ENCODE measurements around the gene ADGRB2. TPM values are rescaled to one million over a fixed set of nuclear protein-coding genes. Genes with fewer than 3 reads are reported as not detected.

ADGRB2 gene
- total RNA-seq, 6 donors from 2014 or later, result 0.34 to 1.9 (median 1.1) TPM

DNA sequence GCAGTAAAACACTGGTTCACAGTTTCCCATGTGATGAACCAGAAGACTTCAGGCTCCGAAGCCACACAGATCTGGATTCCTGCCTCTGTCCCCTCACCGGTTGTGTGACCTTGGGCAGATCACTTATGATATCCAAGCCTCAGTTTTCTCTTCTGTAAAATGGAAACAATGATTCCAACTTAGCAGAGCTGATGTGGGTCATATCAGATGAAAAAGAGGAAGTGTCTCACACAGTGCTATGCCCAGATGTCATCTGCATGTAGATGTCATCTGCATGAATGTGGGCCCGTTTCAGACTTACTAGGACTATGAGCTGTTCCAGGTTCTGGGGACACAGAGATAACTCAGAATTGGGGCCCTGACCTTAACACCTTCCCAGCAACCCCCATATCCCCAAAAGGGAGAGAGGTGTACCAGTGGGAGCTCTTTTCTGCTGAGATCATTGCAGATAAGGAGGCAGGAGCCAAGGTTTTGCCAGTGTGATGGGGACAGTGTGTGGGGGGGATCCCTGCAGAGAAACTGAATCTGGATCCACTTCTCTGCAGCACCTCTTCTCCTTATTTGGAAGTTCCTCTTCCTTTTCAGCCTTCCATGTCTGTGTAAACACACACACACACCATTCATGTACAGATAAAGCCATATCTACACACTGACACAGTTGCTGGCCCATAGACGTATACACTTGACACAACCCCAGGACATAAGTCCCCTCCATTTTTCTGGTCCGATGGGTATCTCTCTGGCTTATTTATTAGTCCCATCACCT is 5.0 kb upstream of the ADGRB2 start:
- no peak for DNase-seq
- 60% methylated on average over 5 of the region's 5 CpGs for WGBS, 2 donors
- Histone ChIP-seq H3K36me3 (no peaks in the 10 kb centered on the region), H3K27me3 (peaks cover 0 to 30% (median 19%) of the 10 kb centered on the region in 4 donors), H3K4me1 (peaks cover 18 to 25% (median 19%) of the 10 kb centered on the region in 4 donors), H3K27ac (no peak overlapping the region), H3K4me3 (no peak overlapping the region), H3K9me3 (no peaks in the 10 kb centered on the region)
- TF ChIP-seq POLR2A (IDR thresholded peaks at IDR 0.05) (no peak), POLR2AphosphoS5 (IDR thresholded peaks at IDR 0.05) (no peak), EP300 (IDR thresholded peaks at IDR 0.05) (no peak)
- TF ChIP-seq, protein P1, sequence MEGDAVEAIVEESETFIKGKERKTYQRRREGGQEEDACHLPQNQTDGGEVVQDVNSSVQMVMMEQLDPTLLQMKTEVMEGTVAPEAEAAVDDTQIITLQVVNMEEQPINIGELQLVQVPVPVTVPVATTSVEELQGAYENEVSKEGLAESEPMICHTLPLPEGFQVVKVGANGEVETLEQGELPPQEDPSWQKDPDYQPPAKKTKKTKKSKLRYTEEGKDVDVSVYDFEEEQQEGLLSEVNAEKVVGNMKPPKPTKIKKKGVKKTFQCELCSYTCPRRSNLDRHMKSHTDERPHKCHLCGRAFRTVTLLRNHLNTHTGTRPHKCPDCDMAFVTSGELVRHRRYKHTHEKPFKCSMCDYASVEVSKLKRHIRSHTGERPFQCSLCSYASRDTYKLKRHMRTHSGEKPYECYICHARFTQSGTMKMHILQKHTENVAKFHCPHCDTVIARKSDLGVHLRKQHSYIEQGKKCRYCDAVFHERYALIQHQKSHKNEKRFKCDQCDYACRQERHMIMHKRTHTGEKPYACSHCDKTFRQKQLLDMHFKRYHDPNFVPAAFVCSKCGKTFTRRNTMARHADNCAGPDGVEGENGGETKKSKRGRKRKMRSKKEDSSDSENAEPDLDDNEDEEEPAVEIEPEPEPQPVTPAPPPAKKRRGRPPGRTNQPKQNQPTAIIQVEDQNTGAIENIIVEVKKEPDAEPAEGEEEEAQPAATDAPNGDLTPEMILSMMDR (IDR thresholded peaks at IDR 0.05), result no peak
- no peak for ATAC-seq (ENCODE audit: low FRiP score in 2 of 2)

- H3K9me3 ChIP-seq, result no peaks in the 10 kb centered on the region
- ATAC-seq (ENCODE audit: low FRiP score in 2 of 2), result no peak
- WGBS, 2 donors, result 46 to 73% methylated on average over 2 of the region's 2 CpGs
Measured at GRCh38 chr1:31768407-31768907, 4.3 kb upstream of the ADGRB2 start.

DNA sequence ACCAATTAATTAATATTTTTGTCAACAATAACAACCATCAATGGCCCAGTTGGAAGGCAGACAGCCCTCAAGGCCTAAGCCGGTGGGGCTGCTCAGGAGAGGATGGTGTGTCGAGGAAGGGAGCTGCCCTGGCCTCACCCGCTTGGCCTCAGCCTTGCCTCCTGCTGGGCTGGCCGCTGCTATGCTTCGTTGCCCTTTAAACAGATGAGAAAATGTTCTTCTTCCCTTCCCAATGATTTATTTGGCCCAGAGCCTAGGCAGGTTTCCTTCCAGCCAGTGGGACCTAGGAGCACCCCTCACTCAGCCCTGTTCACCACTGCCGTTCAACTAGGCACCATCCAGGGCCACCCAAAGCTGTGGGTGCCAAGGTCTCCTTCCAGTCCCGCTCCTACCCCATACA is 3.1 kb upstream of the ADGRB2 start:
- Histone ChIP-seq H3K27ac (no peak overlapping the region), H3K27me3 (peaks cover 0 to 27% (median 19%) of the 10 kb centered on the region in 4 donors), H3K36me3 (no peaks in the 10 kb centered on the region), H3K4me3 (no peak overlapping the region), H3K9me3 (no peaks in the 10 kb centered on the region), H3K4me1 (peaks cover 24 to 32% (median 24%) of the 10 kb centered on the region in 4 donors)
- DNase-seq, result no peak
- WGBS, 2 donors, result 84 to 88% methylated on average over 7 of the region's 7 CpGs
- no peak for TF ChIP-seq POLR2A (IDR thresholded peaks at IDR 0.05)
- no peak for TF ChIP-seq EP300 (IDR thresholded peaks at IDR 0.05)
- TF ChIP-seq, protein P1 (IDR thresholded peaks at IDR 0.05), result no peak
- TF ChIP-seq POLR2AphosphoS5 (IDR thresholded peaks at IDR 0.05), result no peak
- no peak for ATAC-seq (ENCODE audit: low FRiP score in 2 of 2)

More at GRCh38 chr1:31768407-31768907, 4.3 kb upstream of the ADGRB2 start:
- DNase-seq, result no peak
- Histone ChIP-seq H3K27me3 (peaks cover 0 to 28% (median 21%) of the 10 kb centered on the region in 4 donors), H3K4me1 (peaks cover 21 to 29% (median 22%) of the 10 kb centered on the region in 4 donors), H3K27ac (no peak overlapping the region), H3K36me3 (no peaks in the 10 kb centered on the region), H3K4me3 (no peak overlapping the region)
- TF ChIP-seq EP300 (IDR thresholded peaks at IDR 0.05) (no peak), POLR2A (IDR thresholded peaks at IDR 0.05) (no peak), POLR2AphosphoS5 (IDR thresholded peaks at IDR 0.05) (no peak)
- TF ChIP-seq, protein P1 (IDR thresholded peaks at IDR 0.05), result no peak

- TF ChIP-seq POLR2A (IDR thresholded peaks at IDR 0.05) (no peak), POLR2AphosphoS5 (IDR thresholded peaks at IDR 0.05) (no peak), EP300 (IDR thresholded peaks at IDR 0.05) (no peak)
- TF ChIP-seq, protein P1 (IDR thresholded peaks at IDR 0.05), result no peak
- Histone ChIP-seq H3K4me1 (peaks cover 28 to 40% (median 30%) of the 10 kb centered on the region in 4 donors), H3K27ac (no peak overlapping the region), H3K27me3 (peaks cover 0 to 33% (median 21%) of the 10 kb centered on the region in 4 donors), H3K9me3 (no peaks in the 10 kb centered on the region), H3K4me3 (no peak overlapping the region), H3K36me3 (no peaks in the 10 kb centered on the region)
- ATAC-seq (ENCODE audit: low FRiP score in 2 of 2) (no peak), DNase-seq (no peak)
- 81 to 82% methylated on average over 6 of the region's 6 CpGs for WGBS, 2 donors
Measured at GRCh38 chr1:31765516-31765915, 1.4 kb upstream of the ADGRB2 start.

Measured in upper lobe of left lung (tissue), 6 donors.